H1 (cell line): ENCODE results near the gene IQCM.

ENCODE experiments used
- ASH2L ChIP-seq: fragments of 200-600, 300-600 bp; sonication (generic); IDR thresholded peaks from one replicate; pipeline ENCODE4 v1.7.1; 2017; ENCODE audit warnings: low read length
- ATF2 ChIP-seq: IDR thresholded peaks from 2 replicates; pipeline ENCODE4 v1.6.1; 2012; ENCODE audit warnings: low read length, inconsistent platforms
- CTCF ChIP-seq, 3 experiments: IDR thresholded peaks; 1 replicate in 2 of 3; 2 replicates in 1 of 3; pipeline versions ENCODE4 v1.5.1 to v1.6.1; 2011; ENCODE audit warnings: low read length in 3 of 3, mild to moderate bottlenecking in 3 of 3, inconsistent platforms in 2 of 3, low read depth in 1 of 3, moderate library complexity in 1 of 3; ENCODE audit not compliant: insufficient read depth in 1 of 3; ENCODE audit errors: control extremely low read depth in 1 of 3
- EZH2 ChIP-seq: fragments of 200-600 bp; sonication (generic); IDR thresholded peaks from 2 replicates; pipeline ENCODE4 v1.7.1; 2012; ENCODE audit warnings: low read depth, mild to moderate bottlenecking, moderate library complexity, low read length, inconsistent platforms; ENCODE audit not compliant: severe bottlenecking
- GTF2F1 ChIP-seq: IDR thresholded peaks from 2 replicates; pipeline ENCODE4 v1.6.1; 2012; ENCODE audit warnings: low read depth, low read length, improper control_type of control experiment, borderline replicate concordance
- JUND ChIP-seq: IDR thresholded peaks from 2 replicates; pipeline ENCODE4 v1.6.1; 2011; ENCODE audit warnings: mild to moderate bottlenecking, improper control_type of control experiment, low read length
- POLR2A ChIP-seq, 2 experiments: IDR thresholded peaks; 1 replicate in 1 of 2; 2 replicates in 1 of 2; pipeline ENCODE4 v1.6.1; 2011; ENCODE audit warnings: low read depth in 2 of 2, low read length in 2 of 2, mild to moderate bottlenecking in 2 of 2; ENCODE audit errors: control extremely low read depth in 1 of 2
- POLR2AphosphoS5 ChIP-seq: IDR thresholded peaks from 2 replicates; pipeline ENCODE4 v1.6.1; 2011; ENCODE audit warnings: low read depth, low read length
- SIN3A ChIP-seq, 2 experiments: IDR thresholded peaks in 1 of 2; conservative IDR thresholded peaks in 1 of 2; 2 replicates each; pipeline ENCODE4 v1.6.1; 2011 to 2012; ENCODE audit warnings: low read length in 2 of 2, improper control_type of control experiment in 1 of 2, low read depth in 1 of 2, mild to moderate bottlenecking in 1 of 2

- TF ChIP-seq POLR2A (IDR thresholded peaks at IDR 0.05; ENCODE audit: control extremely low read depth in 1 of 2, low read depth in 2 of 2, low read length in 2 of 2) (no peak), JUND (no peak), CTCF (IDR thresholded peaks at IDR 0.05; ENCODE audit: control extremely low read depth in 1 of 3, insufficient read depth in 1 of 3, low read depth in 1 of 3, low read length in 3 of 3) (no peak), POLR2AphosphoS5 (no peak), EZH2 (no peak), ATF2 (no peak), ASH2L (no peak), SIN3A (conservative IDR thresholded peaks at IDR 0.05 in 1 of 2, IDR thresholded peaks at IDR 0.05 in 1 of 2; ENCODE audit: low read depth in 1 of 2, low read length in 2 of 2) (no peak), GTF2F1 (no peak)
Observed at GRCh38 chr4:149707862-149708261, 107.8 kb downstream of the IQCM start.
